Hypothalamus (tissue), 51 donors: Measurements from ENCODE around the gene CELF5.
A peak's percentile ranks its signal among the peaks of the same experiment; 100 is the strongest.
"Not testable (repeated sequence)": the region's sequence is repeated elsewhere in the genome, so short reads cannot be mapped to it uniquely, and the experiment has no call there.

Source experiments
- DNase-seq, 51 donors: peaks; one replicate each; lab custom pipeline; 2025; lab: John Stamatoyannopoulos, UW

CELF5 gene

DNA sequence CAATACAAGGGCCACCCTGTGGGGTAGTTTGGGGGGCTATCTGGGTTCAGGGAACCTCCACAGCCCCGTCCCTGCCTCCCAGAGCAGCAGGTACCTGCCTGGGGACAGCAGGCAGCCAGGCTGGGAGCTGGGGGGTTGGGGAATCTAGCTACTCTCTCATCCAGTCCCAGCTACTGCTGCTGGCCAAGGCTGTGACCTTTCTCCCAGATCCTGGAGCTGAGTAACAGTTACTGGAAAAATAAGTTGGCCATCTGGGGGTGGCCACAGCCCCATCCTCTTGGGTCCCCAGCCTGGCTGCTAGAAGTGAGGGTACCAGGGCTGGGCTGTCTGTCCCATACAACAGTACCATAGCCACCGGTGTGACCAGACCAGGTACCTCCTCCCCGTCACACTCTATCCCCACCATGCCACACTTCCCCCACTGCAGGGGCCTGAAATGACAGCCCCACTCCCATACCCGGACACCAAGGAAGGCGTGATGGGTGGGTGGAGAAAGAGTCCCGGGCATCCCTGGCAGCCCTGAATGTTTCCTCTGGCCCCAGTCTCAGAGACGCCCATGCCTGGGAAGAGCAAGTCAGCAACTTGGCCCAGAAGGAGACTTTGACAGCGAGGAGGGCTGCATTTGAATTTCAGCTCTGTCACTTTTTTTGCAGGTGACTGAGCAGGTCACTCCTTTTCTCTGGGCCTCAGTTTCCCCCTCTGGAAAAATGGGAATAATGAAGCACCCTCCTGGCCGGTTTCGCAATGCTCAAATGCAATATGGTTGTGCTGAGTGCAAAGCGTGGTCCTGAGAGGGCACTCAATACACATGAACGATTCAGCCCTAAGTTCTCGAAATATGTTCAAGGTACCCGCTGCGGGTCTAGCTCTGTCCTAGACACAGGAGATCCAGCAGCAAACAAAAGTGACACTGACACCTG is 111.2 kb downstream of the CELF5 start:
- peak in 18 of 51 donors; percentile 1 to 52 (median 26) for DNase-seq

DNA sequence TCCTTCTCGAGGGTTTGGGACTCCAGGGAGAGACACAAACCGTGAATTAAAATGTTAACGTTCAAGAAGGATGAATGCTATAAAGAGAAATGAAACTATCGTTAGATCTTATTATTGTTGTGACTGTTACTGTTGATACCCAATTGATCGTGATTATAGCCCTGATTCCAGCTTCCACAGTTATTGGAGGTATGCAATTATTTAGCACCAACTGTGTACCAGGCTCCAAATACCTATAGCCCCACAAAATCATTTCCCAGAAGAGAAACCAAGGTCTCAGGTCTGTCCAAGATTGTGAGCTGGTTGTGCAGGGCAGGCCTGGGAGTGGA is 111.9 kb downstream of the CELF5 start:
- no peak for DNase-seq

DNA sequence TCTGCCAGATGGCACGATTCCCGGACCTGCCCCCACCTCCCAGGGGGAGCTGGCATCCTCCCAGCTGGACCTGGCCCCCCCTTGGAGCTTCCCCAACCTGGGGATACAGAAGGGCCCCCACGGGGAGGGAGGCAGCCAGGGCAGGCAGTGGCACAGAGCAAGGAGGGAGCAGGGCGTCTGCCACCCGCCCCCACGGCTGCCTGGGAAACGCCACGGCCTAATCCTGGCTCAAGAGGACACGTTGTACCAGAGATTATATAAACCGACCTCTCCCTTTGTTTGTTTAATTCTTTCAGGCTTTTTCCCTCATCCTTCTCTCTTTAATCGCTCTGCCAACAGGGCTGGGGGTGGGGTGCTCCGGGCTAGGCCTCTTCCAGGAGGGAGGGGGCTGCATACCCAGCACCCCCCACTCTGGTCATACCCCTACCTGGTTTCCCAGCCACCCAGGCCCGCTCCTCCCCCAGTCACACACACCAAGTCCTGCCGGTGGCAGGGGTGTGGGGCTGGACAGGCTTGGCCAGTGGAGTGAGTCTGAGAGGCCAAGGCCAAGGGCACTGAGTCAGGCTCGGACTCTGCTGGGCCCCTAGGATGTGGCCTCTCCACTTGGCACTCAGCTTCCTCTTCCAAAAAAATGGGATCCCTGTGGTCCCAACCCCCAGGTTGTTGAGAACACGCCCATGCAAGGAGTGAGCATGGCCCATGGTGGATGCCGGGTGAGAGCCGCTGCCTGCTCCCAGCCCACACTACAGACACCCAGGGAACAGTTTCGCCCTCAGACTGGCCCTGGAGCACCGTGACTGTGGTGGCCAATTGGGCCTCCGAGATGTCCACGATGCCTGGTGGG is 112.4 kb downstream of the CELF5 start:
- peak in 47 of 51 donors; percentile 20 to 91 (median 74) for DNase-seq

DNA sequence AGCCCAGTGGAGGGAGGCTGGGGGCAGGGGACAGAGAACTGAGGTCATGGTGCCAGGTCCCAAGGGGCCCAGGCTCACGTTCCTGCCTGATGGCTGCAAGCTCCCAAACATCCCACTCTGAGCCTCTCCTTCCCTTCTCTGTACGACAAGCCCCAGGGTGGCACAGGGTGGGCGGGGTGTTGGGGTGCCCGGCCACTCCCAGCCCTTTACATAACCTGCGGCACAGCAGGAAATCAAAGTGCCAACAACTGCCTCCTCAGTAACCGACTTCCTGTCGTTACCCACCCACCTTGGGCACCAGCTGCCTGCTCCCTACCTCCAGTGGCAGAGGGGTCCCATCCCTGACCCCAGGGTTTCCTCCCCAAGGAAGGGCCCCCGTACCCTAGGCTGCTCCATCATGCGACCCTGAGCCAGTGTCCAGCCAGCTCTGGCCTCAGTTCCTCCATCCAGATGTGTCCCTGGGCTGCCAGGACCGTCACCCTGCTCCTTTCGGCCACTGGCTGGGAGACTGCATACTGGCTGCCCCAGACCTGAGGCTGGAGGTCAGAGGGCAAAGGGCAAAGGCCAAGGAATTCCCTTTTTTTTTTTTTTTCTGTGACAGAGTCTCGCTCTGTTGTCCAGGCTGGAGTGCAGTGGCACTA is 114.2 kb downstream of the CELF5 start:
- no peak for DNase-seq

DNA sequence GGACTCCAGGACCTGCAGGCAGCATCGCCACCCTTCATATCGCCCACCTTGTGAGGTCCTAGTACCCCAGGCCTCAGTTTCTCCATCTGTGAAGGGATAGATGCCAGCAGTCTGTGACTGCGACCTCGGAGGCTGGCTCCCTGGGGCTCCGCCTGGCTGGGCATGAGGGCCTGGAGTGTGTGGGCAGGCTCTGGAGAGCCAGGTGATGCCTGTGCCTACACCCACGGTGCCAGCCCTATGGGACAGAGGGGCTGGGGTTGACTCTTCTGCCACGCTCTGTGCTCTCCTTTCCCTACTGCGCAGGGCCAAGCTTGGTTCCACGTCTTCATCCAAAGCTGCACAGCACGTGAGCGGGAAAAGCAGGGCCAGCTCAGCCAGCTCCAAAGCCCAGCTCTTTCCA is 115.9 kb downstream of the CELF5 start:
- DNase-seq: no peak

DNA sequence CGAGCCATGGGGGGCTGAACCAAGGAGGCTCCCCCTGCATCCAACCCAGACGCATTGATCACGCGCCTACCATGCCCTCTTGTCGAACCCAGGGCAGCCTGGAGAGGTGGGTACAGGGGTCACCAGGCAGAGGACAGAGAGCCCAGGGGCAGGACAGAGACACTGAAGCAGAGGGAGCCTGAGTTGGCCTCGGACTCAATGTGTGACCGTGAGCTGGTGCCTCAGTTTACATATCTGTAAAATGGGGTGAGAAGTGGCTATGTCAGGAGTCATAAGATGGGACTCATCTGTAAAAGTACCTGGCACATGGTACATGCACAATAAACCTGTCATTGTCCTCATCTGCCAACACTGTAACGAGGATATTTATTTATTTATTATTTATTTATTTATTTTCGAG is 117.8 kb downstream of the CELF5 start:
- no peak for DNase-seq

DNA sequence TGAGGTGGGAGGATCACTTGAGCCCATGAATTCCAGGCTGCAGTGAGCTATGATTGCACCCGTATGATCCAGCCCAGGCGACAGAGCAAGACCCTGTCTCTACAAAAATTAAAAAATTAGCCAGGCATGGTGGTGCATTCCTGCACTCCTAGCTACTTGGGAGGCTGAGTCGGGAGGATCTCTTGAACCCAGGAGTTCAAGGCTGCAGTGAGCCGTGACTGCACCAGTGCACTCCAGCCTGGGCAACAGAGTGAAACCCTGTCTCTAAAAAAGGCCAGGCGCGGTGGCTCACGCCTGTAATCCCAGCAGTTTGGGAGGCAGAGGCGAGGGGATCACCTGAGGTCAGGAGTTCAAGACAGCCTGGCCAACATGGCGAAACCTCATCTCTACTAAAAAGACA is 118.5 kb downstream of the CELF5 start:
- DNase-seq: not testable (repeated sequence)

DNA sequence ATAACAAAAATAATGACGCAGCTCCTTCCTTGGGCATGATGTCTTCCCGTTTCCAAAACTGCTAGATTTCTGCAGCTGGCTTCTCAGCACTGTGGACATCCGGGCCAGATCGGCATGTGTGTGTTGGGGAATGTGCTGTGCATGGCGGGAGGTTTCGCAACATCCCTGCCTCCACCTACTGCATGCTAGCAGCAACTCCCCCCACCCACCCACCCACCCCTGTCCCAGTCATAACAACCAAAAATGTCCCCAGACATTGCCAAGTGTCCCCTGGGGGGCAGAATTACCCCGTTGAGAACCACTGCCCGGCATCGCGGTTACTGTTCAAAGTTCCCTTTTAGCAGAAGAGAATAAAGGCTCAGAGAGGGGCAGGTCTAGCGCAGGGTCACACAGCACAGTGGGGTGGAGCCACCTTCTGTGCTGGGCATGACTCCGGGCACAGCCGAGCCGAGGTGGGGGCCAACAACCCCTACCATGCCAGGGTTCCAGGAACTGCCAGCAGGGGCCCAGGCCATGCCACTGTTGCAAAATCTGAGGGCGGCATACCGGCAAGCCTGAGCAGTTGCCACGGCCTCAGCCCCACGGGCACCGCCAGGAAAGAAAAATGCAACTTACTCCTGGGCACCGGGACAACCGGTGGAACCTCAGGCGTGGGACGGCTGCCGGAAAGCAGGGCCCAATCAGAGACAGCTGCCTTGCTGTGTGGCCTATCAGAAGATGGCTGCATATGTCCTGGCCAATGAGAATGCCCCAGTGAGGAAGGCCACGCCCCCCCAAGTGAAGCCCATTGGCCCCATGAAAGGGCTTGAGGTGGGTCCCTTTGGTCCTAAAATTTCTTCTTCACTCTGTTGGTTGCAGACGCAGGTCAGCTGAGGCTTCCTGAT is 119.4 kb downstream of the CELF5 start:
- DNase-seq: peak in 46 of 51 donors; percentile 23 to 86 (median 66)

DNA sequence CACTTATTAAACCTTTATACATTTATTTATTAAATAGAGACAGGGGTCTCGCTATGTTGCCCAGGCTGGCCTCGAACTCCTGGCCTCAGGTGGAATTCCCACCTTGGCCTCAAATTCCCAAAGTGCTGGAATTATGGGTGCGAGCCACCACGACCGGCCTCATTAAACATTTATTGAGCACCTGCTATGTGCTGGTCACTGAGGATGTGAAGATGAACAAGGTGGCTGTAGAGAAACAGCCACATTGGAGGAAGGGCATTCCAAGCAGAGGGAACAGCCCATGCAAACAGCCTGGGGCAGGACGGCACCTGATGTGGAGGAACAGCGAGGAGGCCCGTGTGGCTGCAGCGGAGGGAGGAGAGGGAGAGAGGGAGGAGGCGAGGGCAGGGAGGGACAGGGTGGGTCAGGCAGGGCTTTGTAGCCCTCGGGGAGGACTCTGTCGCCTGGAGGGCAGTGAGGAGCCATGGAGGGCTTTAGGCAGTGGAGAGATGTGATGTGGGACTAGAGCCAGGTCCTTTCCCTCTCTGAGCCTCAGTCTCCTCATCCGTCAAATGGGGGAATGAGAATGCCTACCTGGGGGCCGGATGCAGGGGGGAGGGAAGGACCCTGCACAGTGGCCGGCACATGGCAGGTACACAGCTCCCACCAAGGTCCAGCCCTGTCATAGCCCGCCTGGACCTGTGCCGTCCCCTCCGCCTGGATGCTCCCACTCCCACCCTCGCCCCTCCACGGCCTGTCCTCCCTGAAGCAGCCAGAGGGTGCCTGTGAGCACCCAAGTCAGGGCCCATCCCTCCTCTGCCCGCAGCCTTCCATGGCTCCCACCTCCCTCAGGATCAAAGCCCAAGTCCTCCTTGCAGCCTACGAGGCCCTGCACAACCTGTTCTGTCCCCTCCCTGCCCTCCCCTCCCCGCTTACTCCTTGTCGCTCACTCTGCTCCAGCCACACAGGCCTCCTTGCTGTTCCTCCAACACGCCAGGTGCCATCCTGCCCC is 120.4 kb downstream of the CELF5 start:
- no peak for DNase-seq

DNA sequence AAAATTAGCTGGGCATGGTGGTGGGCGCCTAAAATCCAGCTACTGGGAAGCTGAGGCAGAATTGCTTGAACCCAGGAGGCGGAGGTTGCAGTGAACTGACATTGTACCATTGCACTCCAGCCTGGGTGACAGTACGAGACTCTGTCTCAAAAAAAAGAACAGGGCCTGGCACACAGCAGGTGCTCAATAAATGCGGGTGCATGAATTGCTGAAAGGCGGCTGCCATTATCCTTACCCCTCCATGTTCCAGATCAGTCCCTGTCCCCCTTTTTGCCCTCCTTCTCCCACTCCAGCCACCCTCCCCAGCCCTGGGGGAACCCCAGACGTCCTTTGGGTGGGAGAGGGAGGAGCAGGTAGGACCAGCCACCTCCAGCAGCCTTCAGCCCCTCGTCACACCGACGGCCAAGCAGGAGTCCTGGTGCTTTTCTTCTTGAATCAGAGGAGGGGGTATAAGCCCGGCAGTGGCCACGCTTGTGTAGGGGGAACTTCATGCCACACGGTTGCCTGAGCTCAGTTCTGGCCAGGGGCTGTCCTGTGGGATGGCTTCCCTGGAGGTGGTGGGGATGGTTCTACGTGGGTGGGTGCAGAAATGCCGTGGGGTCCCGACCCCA is 121.5 kb downstream of the CELF5 start:
- DNase-seq: no peak
